Duodenal mucosa (tissue), 2 donors: ENCODE data around the gene CWH43.
"Not testable (repeated sequence)": the region's sequence is repeated elsewhere in the genome, so short reads cannot be mapped to it uniquely, and the experiment has no call there.

ENCODE experiments used
- H3K27ac ChIP-seq: one replicate; pipeline ENCODE4 v1.7.0; 2013; ENCODE audit warnings: low read depth, low read length
- H3K27me3 ChIP-seq, 2 donors: one replicate each; pipeline ENCODE4 v1.7.0; 2013; ENCODE audit warnings: low read length in 2 of 2, control low read depth in 1 of 2; ENCODE audit not compliant: insufficient read depth in 2 of 2, control insufficient read depth in 1 of 2
- H3K36me3 ChIP-seq, 2 donors: one replicate each; pipeline ENCODE4 v1.7.0; 2013; ENCODE audit warnings: low read length in 2 of 2, control low read depth in 1 of 2; ENCODE audit not compliant: insufficient read depth in 2 of 2, control insufficient read depth in 1 of 2
- H3K4me1 ChIP-seq, 2 donors: one replicate each; pipeline ENCODE4 v1.7.0; 2013; ENCODE audit warnings: low read length in 2 of 2, control low read depth in 1 of 2; ENCODE audit not compliant: insufficient read depth in 2 of 2, control insufficient read depth in 1 of 2
- H3K4me3 ChIP-seq, 2 donors: one replicate each; pipeline ENCODE4 v1.7.0; 2013; ENCODE audit warnings: low read length in 2 of 2, low read depth in 1 of 2
- H3K9ac ChIP-seq, 2 donors: one replicate each; pipeline ENCODE4 v1.7.0; 2013; ENCODE audit warnings: low read length in 2 of 2, low read depth in 1 of 2
- H3K9me3 ChIP-seq, 2 donors: one replicate each; pipeline ENCODE4 v1.7.0; 2013; ENCODE audit warnings: low read length in 2 of 2, control low read depth in 1 of 2; ENCODE audit not compliant: control insufficient read depth in 1 of 2

The CWH43 gene

GRCh38 chr4:48970471-48970921, 15.6 kb upstream of the CWH43 start:
- Histone ChIP-seq H3K9me3 (no peaks in the 10 kb centered on the region), H3K27ac (no peak overlapping the region), H3K4me1 (no peaks in the 10 kb centered on the region), H3K27me3 (peaks cover 0 to 8% of the 10 kb centered on the region in 2 donors), H3K36me3 (no peaks in the 10 kb centered on the region), H3K4me3 (no peak overlapping the region), H3K9ac (no peak overlapping the region)

- H3K4me3 ChIP-seq = no peak overlapping the region
- H3K27me3 ChIP-seq = peaks cover 0 to 13% of the 10 kb centered on the region in 2 donors
Observed at GRCh38 chr4:48974979-48975640, 11.0 kb upstream of the CWH43 start.

GRCh38 chr4:48976041-48976440, 10.0 kb upstream of the CWH43 start:
- Histone ChIP-seq H3K27me3 (peaks cover 0 to 17% of the 10 kb centered on the region in 2 donors), H3K27ac (no peak overlapping the region)

More at GRCh38 chr4:48974979-48975640, 11.0 kb upstream of the CWH43 start:
- H3K9me3 ChIP-seq = no peaks in the 10 kb centered on the region
- no peaks in the 10 kb centered on the region for H3K36me3 ChIP-seq
- H3K9ac ChIP-seq = no peak overlapping the region
- no peak overlapping the region for H3K27ac ChIP-seq
- H3K4me1 ChIP-seq = no peaks in the 10 kb centered on the region

GRCh38 chr4:48979914-48980579, 6.0 kb upstream of the CWH43 start:
- Histone ChIP-seq H3K27me3 (peaks cover 0 to 15% of the 10 kb centered on the region in 2 donors), H3K4me3 (no peak overlapping the region), H3K9me3 (no peaks in the 10 kb centered on the region), H3K4me1 (no peaks in the 10 kb centered on the region), H3K9ac (no peak overlapping the region), H3K36me3 (no peaks in the 10 kb centered on the region), H3K27ac (no peak overlapping the region)

More at GRCh38 chr4:48976041-48976440, 10.0 kb upstream of the CWH43 start:
- Histone ChIP-seq H3K4me1 (no peaks in the 10 kb centered on the region), H3K9me3 (no peaks in the 10 kb centered on the region), H3K4me3 (no peak overlapping the region), H3K9ac (no peak overlapping the region), H3K36me3 (no peaks in the 10 kb centered on the region)

- not testable (repeated sequence) for H3K36me3 ChIP-seq, H3K9ac ChIP-seq, H3K4me3 ChIP-seq, H3K4me1 ChIP-seq, H3K27ac ChIP-seq, H3K9me3 ChIP-seq
- peaks cover 4 to 36% of the 10 kb centered on the region in 2 donors for H3K27me3 ChIP-seq
Observed at GRCh38 chr4:48984005-48984404, 2.1 kb upstream of the CWH43 start.

- no peak overlapping the region for H3K9ac ChIP-seq
- H3K27me3 ChIP-seq = peaks cover 4 to 36% of the 10 kb centered on the region in 2 donors
- H3K36me3 ChIP-seq = no peaks in the 10 kb centered on the region
- H3K4me1 ChIP-seq = no peaks in the 10 kb centered on the region
- no peak overlapping the region for H3K4me3 ChIP-seq
- peaks cover 0 to 3% of the 10 kb centered on the region in 2 donors for H3K9me3 ChIP-seq
- H3K27ac ChIP-seq = no peak overlapping the region
Observed at GRCh38 chr4:48985602-48985975, 486 bp upstream of the CWH43 start.

GRCh38 chr4:48986654-48987164, 634 bp downstream of the CWH43 start:
- no peaks in the 10 kb centered on the region for H3K36me3 ChIP-seq
- H3K27ac ChIP-seq = no peak overlapping the region
- H3K4me3 ChIP-seq = no peak overlapping the region
- H3K4me1 ChIP-seq = no peaks in the 10 kb centered on the region
- H3K9me3 ChIP-seq = peaks cover 0 to 6% of the 10 kb centered on the region in 2 donors
- peaks cover 4 to 32% of the 10 kb centered on the region in 2 donors for H3K27me3 ChIP-seq
- H3K9ac ChIP-seq = no peak overlapping the region

GRCh38 chr4:48989461-48990203, 3.6 kb downstream of the CWH43 start:
- no peak overlapping the region for H3K4me3 ChIP-seq
- H3K36me3 ChIP-seq = no peaks in the 10 kb centered on the region
- H3K27me3 ChIP-seq = peaks cover 4 to 32% of the 10 kb centered on the region in 2 donors
- no peaks in the 10 kb centered on the region for H3K4me1 ChIP-seq
- no peak overlapping the region for H3K27ac ChIP-seq
- no peak overlapping the region for H3K9ac ChIP-seq
- H3K9me3 ChIP-seq = peaks cover 0 to 6% of the 10 kb centered on the region in 2 donors

- Histone ChIP-seq H3K4me3 (no peak overlapping the region), H3K36me3 (no peaks in the 10 kb centered on the region)
Observed at GRCh38 chr4:48991357-48991756, 5.3 kb downstream of the CWH43 start.

GRCh38 chr4:48997962-48998361, 11.9 kb downstream of the CWH43 start:
- H3K9ac ChIP-seq = no peak overlapping the region
- H3K4me1 ChIP-seq = no peaks in the 10 kb centered on the region
- no peaks in the 10 kb centered on the region for H3K36me3 ChIP-seq
- peaks cover 0 to 7% of the 10 kb centered on the region in 2 donors for H3K27me3 ChIP-seq
- H3K27ac ChIP-seq = no peak overlapping the region
- H3K4me3 ChIP-seq = no peak overlapping the region
- no peaks in the 10 kb centered on the region for H3K9me3 ChIP-seq

More at GRCh38 chr4:48991357-48991756, 5.3 kb downstream of the CWH43 start:
- peaks cover 0 to 6% of the 10 kb centered on the region in 2 donors for H3K9me3 ChIP-seq
- H3K4me1 ChIP-seq = no peaks in the 10 kb centered on the region
- no peak overlapping the region for H3K27ac ChIP-seq
- H3K27me3 ChIP-seq = peaks cover 0 to 22% of the 10 kb centered on the region in 2 donors
- no peak overlapping the region for H3K9ac ChIP-seq
